ENCODE data around the gene DYNC2LI1.

The DYNC2LI1 gene

DNA sequence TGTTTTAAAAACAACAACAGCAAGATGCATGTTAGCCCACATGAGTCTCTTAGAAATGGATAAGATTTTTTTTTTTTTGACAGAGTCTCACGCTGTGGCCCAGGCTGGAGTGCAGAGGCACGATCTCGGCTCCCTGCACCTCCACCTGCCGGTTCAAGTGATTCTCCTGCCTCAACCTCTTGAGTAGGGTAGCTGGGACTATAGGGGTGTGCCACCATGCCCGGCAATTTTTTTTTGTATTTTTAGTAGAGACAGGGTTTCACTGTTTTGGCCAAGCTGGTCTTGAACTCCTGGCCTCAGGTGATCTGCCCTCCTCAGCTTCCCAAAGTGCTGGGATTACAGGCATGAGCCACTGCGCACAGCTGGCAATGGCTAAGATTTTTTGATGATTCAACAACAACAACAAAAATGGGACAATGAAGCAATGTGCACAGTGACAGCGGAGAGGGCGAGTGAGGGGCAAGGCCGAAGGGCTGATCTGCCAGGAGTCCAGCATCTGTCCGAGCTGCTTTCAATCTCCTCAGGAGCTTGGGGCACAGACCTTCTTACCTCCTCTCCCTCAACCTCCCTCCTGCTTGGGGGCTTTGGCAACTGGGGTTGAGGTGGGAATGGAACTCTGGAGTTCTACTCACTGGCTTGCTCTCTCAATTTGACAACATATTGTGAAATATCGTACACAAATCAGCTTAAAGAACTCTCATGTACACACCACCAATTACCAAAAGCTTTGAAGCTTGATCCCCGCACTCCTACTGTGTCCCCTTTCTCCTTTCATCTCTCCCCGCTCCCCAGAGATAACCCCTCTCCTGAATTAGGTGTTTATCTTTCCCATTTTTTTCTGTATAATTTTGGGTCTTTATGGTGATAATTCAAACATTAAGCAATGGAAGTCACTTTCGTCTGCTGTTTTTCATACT, 68.4 kb downstream of the DYNC2LI1 start (continued):
- no peak for TF ChIP-seq ZNF555 (tag by site-specific recombination; conservative IDR thresholded peaks at IDR 0.05)
- TF ChIP-seq, protein P1, sequence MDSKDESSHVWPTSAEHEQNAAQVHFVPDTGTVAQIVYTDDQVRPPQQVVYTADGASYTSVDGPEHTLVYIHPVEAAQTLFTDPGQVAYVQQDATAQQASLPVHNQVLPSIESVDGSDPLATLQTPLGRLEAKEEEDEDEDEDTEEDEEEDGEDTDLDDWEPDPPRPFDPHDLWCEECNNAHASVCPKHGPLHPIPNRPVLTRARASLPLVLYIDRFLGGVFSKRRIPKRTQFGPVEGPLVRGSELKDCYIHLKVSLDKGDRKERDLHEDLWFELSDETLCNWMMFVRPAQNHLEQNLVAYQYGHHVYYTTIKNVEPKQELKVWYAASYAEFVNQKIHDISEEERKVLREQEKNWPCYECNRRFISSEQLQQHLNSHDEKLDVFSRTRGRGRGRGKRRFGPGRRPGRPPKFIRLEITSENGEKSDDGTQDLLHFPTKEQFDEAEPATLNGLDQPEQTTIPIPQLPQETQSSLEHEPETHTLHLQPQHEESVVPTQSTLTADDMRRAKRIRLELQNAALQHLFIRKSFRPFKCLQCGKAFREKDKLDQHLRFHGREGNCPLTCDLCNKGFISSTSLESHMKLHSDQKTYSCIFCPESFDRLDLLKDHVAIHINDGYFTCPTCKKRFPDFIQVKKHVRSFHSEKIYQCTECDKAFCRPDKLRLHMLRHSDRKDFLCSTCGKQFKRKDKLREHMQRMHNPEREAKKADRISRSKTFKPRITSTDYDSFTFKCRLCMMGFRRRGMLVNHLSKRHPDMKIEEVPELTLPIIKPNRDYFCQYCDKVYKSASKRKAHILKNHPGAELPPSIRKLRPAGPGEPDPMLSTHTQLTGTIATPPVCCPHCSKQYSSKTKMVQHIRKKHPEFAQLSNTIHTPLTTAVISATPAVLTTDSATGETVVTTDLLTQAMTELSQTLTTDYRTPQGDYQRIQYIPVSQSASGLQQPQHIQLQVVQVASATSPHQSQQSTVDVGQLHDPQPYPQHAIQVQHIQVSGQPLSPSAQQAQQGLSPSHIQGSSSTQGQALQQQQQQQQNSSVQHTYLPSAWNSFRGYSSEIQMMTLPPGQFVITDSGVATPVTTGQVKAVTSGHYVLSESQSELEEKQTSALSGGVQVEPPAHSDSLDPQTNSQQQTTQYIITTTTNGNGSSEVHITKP (tag by site-specific recombination; IDR thresholded peaks at IDR 0.05), result no peak
- no peak for TF ChIP-seq FEZF1 (tag by site-specific recombination; IDR thresholded peaks at IDR 0.05)
- no peak for TF ChIP-seq ZNF707 (tag by site-specific recombination; IDR thresholded peaks at IDR 0.05)
- no peak for TF ChIP-seq ZNF221 (tag by site-specific recombination; IDR thresholded peaks at IDR 0.05; ENCODE audit: borderline replicate concordance)
- TF ChIP-seq BCL11B (tag by site-specific recombination; IDR thresholded peaks at IDR 0.05; ENCODE audit: low read depth), result no peak
- TF ChIP-seq ZNF558 (tag by site-specific recombination; IDR thresholded peaks at IDR 0.05), result no peak
- TF ChIP-seq ZSCAN16 (tag by site-specific recombination; IDR thresholded peaks at IDR 0.05), result no peak

DNA sequence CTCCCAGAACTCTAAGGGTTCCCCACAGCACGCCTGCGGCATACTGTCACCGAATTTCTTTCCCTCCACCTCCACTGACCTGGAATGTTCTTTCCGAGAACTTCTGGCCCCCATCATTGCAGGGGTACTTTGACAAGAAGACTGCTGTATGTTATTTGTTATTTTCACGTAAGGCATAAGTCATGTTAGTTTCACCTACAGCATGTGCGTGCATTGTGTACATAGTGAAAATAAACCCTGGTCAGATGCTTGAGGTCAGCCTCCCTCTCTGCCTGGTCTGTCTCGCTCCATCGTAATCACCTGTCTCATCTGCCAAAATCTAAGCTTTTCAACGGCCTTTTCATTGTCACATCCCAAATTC, 69.0 kb downstream of the DYNC2LI1 start:
- Histone ChIP-seq H3K27ac (ENCODE audit: extremely low read depth, low read depth, low read length) (no peak overlapping the region), H3K9me3 (ENCODE audit: control insufficient read depth, insufficient read depth, low read depth, low read length) (no peaks in the 10 kb centered on the region), H3K36me3 (ENCODE audit: control insufficient read depth in 2 of 2, insufficient read depth in 1 of 2, low read length in 2 of 2) (no peaks in the 10 kb centered on the region), H3K4me1 (ENCODE audit: control insufficient read depth, insufficient read depth, low read length) (no peaks in the 10 kb centered on the region), H3K4me3 (ENCODE audit: low read depth, low read length) (no peak overlapping the region)
- TF ChIP-seq, protein P2, sequence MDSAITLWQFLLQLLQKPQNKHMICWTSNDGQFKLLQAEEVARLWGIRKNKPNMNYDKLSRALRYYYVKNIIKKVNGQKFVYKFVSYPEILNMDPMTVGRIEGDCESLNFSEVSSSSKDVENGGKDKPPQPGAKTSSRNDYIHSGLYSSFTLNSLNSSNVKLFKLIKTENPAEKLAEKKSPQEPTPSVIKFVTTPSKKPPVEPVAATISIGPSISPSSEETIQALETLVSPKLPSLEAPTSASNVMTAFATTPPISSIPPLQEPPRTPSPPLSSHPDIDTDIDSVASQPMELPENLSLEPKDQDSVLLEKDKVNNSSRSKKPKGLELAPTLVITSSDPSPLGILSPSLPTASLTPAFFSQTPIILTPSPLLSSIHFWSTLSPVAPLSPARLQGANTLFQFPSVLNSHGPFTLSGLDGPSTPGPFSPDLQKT (IDR thresholded peaks at IDR 0.05; ENCODE audit: borderline replicate concordance, low read depth, low read length), result no peak
- TF ChIP-seq SP2 (tag by site-specific recombination; IDR thresholded peaks at IDR 0.05), result no peak
- TF ChIP-seq BCL11B (tag by site-specific recombination; IDR thresholded peaks at IDR 0.05; ENCODE audit: low read depth), result no peak
- TF ChIP-seq ZNF404 (tag by site-specific recombination; IDR thresholded peaks at IDR 0.05), result no peak
- TF ChIP-seq ZNF777 (tag by site-specific recombination; IDR thresholded peaks at IDR 0.05; ENCODE audit: borderline replicate concordance), result no peak
- TF ChIP-seq, protein P3, sequence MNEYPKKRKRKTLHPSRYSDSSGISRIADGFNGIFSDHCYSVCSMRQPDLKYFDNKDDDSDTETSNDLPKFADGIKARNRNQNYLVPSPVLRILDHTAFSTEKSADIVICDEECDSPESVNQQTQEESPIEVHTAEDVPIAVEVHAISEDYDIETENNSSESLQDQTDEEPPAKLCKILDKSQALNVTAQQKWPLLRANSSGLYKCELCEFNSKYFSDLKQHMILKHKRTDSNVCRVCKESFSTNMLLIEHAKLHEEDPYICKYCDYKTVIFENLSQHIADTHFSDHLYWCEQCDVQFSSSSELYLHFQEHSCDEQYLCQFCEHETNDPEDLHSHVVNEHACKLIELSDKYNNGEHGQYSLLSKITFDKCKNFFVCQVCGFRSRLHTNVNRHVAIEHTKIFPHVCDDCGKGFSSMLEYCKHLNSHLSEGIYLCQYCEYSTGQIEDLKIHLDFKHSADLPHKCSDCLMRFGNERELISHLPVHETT (tag by site-specific recombination; IDR thresholded peaks at IDR 0.05), result no peak
- no peak for TF ChIP-seq ZNF155 (tag by site-specific recombination; IDR thresholded peaks at IDR 0.05)
- no peak for TF ChIP-seq ZNF248 (tag by site-specific recombination; IDR thresholded peaks at IDR 0.05)
- no peak for TF ChIP-seq ZNF239 (tag by site-specific recombination; IDR thresholded peaks at IDR 0.05)
- TF ChIP-seq, protein P4, sequence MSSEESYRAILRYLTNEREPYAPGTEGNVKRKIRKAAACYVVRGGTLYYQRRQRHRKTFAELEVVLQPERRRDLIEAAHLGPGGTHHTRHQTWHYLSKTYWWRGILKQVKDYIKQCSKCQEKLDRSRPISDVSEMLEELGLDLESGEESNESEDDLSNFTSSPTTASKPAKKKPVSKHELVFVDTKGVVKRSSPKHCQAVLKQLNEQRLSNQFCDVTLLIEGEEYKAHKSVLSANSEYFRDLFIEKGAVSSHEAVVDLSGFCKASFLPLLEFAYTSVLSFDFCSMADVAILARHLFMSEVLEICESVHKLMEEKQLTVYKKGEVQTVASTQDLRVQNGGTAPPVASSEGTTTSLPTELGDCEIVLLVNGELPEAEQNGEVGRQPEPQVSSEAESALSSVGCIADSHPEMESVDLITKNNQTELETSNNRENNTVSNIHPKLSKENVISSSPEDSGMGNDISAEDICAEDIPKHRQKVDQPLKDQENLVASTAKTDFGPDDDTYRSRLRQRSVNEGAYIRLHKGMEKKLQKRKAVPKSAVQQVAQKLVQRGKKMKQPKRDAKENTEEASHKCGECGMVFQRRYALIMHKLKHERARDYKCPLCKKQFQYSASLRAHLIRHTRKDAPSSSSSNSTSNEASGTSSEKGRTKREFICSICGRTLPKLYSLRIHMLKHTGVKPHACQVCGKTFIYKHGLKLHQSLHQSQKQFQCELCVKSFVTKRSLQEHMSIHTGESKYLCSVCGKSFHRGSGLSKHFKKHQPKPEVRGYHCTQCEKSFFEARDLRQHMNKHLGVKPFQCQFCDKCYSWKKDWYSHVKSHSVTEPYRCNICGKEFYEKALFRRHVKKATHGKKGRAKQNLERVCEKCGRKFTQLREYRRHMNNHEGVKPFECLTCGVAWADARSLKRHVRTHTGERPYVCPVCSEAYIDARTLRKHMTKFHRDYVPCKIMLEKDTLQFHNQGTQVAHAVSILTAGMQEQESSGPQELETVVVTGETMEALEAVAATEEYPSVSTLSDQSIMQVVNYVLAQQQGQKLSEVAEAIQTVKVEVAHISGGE (tag by site-specific recombination; conservative IDR thresholded peaks at IDR 0.05; ENCODE audit: low read depth), result no peak
- no peak for TF ChIP-seq BCL11A (tag by site-specific recombination; IDR thresholded peaks at IDR 0.05; ENCODE audit: low read depth)
- TF ChIP-seq KLF7 (tag by site-specific recombination; IDR thresholded peaks at IDR 0.05; ENCODE audit: borderline replicate concordance), result no peak
- no peak for TF ChIP-seq OSR2 (tag by site-specific recombination; IDR thresholded peaks at IDR 0.05)
- ChIA-PET CTCF (no interaction called here), POLR2A (no interaction called here)

Measured in HEK293 (cell line).